Right lung (tissue), 5 donors: Measurements from ENCODE around the gene ZDHHC17. TPM values are rescaled to one million over a fixed set of nuclear protein-coding genes. Genes with fewer than 3 reads are reported as not detected.

Experiments used
- DNase-seq, 2 donors: peaks; one replicate each; pipeline ENCODE4 v3.0.0-alpha.2; 2013
- polyA plus RNA-seq, 5 donors: library from polyadenylated mRNA; unstranded; fragments of 120-200 nt; gene quantifications; one replicate each; pipeline versions ENCODE4 v1.2.1 to v1.2.3, GENCODE V29; 2013; ENCODE audit warnings: inconsistent platforms in 1 of 5, low replicate concordance in 1 of 5; ENCODE audit not compliant: insufficient read length in 5 of 5, insufficient read depth in 1 of 5

Gene ZDHHC17
- polyA plus RNA-seq, 5 donors: 49.6 to 102 (median 83.7) TPM

DNA sequence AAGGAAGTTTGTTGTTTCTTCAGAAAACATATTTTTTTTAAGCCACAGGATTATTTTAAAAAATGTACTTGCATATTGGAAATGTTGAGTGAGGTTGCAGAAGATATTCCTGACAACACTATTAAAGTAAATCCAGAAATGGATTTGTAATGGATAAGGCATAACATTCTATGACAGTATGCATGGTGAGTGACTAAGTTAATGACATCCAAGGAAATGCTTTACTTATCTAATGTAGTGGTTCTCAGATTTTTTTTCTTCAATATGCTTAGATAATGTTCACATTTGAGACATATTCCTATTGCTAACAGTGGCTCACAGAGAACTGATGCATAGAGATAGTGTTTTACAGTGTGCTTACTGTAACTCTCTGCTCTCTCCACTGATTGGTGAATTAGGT, 49.4 kb downstream of the ZDHHC17 start:
- no peak for DNase-seq

DNA sequence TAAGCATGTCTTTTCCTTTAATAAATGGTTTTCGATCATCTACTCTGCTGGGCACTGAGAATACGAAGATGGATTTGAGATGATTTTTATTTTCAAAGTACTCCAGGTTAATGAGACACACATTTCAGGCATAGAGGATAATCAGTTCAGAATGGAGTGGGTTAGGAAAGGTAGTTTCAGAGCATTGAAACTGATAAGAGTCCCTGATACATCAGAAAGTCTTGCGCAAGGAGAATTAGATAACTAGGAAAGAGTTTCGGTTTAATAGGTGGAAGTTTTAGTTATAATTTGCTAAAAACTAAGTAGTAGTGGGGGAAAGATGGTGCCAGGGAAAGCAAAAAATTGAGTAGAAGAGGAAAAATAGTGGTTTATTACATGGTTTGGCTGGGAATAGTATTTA, 50.1 kb downstream of the ZDHHC17 start:
- no peak for DNase-seq

DNA sequence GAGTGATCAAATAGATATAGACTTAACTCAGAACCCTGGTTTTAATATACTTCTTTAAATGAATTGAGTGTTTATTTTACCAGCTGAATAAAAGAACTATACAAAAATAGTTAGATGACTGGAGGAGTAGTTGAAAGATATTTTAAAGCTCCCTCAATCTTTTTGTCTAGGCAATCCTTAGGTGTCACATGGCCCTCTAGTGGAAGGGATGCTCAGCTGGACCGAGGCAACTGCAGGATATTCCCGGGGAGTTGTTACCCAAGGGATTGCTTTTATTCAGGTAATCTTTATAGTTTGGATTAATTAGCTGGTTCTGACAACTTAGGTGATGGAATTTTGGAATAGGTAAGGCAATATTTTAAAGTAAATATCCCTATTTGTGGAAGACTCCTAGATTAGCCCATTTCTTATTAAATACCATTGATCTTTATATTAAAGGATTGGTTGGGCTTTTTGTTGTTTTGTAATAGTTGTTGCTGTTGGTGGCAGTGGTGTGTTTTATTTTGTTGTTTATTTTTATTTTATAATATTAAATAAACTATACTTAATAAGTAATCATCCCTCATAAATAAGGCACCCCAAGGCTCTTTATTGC, 57.1 kb downstream of the ZDHHC17 start:
- DNase-seq: no peak

- no peak for DNase-seq
Measured at GRCh38 chr12:76830436-76830835, 66.5 kb downstream of the ZDHHC17 start.

DNA sequence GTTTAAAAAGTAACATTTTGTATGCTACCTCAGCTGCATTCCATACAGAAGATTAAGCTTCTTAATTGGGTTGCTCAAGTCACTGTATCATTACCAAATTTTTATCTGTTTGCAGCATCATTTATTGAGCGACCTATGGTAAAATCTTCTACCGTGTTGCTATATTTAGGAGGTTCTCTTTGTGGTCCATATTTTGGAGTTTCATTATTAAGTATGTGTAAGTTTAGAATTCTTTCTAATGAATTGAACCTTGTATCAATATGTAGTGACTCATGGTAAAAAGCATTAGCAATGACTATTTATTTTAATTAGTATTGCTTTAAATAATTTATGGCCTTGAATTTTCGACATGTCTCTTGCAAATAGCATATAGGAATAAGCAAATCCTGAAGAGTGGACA, 72.7 kb downstream of the ZDHHC17 start:
- DNase-seq: no peak

- DNase-seq: no peak
Measured at GRCh38 chr12:76847260-76847659, 83.3 kb downstream of the ZDHHC17 start.

GRCh38 chr12:76848132-76848531, 84.2 kb downstream of the ZDHHC17 start:
- no peak for DNase-seq

DNA sequence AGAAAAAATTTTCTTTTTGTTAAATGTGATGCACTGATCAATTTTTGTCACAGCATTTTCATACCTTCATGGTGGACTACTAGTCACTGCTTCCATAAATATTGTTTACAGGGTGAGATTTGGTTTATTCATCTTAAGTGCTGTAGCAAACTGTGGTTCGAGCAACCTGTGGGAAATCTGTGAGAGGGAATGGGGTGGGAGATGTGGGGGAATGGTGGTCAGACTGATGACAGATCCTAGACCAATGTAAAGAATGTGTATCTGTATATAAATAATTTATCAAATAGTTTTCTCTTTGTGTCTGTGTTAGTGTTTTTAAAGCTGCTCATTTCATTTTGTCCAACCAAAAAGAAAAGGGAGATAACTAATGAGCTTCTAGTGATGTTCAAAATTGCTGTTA, 88.2 kb downstream of the ZDHHC17 start:
- DNase-seq: no peak

- DNase-seq: no peak
Measured at GRCh38 chr12:76855271-76855670, 91.4 kb downstream of the ZDHHC17 start.

DNA sequence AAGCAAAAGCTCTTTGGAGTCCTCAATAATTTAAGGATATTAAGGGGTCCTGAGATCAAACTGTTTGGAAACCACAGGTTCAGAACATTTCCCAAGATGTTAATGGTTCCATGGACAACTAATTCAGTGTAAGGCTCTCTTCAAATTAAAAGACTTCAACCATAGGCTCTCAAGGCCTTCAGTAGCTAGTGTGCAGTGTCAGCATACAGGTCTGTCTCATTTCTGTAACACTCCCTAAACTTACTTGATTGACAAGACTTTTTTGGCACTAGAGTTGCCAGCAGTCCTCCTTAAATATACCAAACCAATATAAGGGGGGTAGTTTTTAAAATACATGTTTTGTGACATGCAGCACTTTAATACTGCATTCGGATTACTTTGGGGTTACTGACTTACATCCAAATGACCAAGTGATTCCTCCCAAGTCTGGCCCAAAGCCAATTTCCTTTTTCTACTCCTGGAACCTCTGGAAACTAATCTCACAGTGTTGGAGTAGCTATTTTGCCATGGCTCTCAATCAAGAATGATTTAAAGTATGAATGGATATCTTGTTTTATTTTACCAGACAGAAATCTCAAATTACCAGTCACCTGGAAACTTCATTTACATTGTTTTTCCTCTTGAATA, 92.2 kb downstream of the ZDHHC17 start:
- no peak for DNase-seq

DNA sequence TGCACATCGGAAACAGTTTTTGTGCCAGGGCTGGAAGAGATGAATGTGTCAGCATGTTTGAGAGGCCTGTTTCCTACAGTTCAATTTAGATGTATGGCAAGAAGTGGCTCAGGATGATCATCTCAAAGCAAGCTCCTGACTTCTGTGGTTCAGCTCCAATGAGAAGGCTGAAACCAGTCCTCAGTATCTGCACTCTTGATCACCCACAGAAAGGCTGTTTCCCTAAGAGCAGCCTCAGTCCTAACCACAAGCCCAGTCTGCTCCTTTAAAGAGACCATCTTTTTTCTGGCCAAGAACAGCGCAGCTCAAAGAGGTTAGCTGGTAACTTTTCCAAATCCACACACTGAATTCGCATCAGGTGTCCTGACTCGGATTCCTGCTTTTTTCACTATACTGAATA, 95.7 kb downstream of the ZDHHC17 start:
- no peak for DNase-seq

DNA sequence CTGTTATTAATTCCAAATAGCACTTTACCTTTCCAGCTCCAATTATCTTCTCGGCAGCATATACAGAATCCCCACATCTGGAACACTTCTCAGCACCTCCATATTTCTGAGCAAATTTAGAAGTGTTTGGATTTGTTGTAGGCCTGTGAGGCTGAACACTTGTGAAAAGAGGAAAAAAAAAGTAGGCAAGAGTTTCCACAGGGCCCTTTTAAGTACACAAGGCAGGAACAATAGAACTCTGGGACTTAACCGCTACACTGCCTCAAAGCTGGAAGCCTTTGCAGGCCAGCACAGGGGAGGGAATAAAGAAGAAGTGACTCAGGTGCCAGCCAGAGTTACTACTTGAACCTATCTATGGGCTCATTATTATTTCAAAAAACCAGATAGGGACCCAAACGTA, 96.3 kb downstream of the ZDHHC17 start:
- no peak for DNase-seq

GRCh38 chr12:76863005-76863670, 99.2 kb downstream of the ZDHHC17 start:
- DNase-seq: no peak

DNA sequence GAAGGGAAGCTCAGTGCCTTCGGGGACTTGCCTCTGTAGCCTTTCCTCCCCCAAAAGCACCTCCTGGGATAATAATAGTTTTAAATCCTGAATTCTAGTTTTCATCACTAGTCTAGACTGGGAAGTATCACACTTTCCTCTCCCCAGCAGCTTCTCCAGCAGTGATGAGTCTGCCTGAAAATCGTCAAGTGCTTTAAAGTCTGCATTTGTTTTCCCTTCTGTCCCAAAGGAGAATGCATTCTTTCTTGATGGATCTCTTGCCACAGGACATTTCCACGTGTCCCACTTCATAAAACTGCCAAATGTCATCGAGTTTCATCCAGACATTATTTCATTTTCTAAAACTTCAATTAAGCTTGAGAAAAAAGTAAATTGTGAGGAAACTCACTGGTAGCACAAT, 99.9 kb downstream of the ZDHHC17 start:
- DNase-seq: no peak

- DNase-seq: no peak
Measured at GRCh38 chr12:76864791-76865400, 101.0 kb downstream of the ZDHHC17 start.

- no peak for DNase-seq
Measured at GRCh38 chr12:76866151-76866567, 102.2 kb downstream of the ZDHHC17 start.

DNA sequence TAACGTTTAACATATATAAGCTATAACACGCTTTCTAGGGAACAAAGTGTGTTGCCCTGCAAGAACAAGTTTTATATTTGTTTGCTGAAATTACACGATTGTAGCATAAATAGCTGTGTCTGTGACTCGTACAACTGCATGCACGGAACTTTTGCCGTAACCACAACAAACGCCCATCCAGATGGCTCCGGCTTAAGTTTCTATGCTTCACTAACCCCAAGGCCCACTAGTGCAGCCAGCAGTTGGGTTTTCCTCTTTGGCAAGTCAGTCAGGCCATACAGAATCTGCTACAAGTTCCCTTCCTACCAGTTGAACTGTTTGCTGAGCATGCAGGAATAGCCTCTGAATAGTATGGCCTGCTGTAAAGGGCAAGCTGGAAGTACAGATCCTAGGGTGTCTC, 102.8 kb downstream of the ZDHHC17 start:
- DNase-seq: no peak

DNA sequence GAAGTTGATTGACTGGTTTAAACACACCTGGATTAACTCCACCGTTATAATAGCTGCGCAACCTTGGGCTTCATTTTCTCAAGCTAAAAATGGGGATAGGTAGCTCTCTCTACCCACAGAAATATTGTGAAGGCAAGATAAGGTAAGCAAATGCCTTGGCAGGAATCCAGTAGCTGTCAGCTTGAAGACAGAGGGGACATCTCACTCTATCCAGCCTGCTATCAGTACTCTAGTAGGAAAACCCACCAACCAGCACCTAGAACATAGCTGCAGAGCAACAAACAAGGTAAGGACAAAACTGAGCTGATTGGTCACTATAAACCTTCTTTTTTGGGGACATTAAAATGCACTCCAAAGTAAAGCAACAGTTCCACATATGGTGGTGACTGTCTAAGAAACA, 107.2 kb downstream of the ZDHHC17 start:
- DNase-seq: no peak

- no peak for DNase-seq
Measured at GRCh38 chr12:76871742-76872141, 107.8 kb downstream of the ZDHHC17 start.

GRCh38 chr12:76872415-76872814, 108.5 kb downstream of the ZDHHC17 start:
- no peak for DNase-seq

DNA sequence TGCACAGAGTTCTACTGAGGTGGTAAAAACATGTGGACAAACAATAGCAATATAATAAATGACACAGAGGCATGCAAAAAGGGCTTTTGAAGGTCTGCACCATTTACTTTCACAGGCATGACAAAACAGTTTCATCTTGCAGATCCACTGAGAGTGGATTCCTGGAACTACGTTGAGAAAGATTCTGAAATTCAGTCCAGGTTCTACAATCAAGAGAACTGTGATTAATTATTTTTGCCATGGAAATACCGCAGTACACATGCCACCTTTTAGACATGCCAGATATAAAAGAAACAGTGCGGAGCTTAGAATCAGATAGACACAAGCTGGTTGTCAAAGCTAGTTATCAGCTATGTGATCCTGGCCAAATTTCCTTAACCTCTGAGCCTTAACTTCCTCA, 110.1 kb downstream of the ZDHHC17 start:
- DNase-seq: no peak

- DNase-seq: no peak
Measured at GRCh38 chr12:76874491-76875190, 110.7 kb downstream of the ZDHHC17 start.
